ENCODE measurements around the gene CPSF3.
"Not testable (repeated sequence)": the region's sequence is repeated elsewhere in the genome, so short reads cannot be mapped to it uniquely, and the experiment has no call there.

CPSF3 gene

DNA sequence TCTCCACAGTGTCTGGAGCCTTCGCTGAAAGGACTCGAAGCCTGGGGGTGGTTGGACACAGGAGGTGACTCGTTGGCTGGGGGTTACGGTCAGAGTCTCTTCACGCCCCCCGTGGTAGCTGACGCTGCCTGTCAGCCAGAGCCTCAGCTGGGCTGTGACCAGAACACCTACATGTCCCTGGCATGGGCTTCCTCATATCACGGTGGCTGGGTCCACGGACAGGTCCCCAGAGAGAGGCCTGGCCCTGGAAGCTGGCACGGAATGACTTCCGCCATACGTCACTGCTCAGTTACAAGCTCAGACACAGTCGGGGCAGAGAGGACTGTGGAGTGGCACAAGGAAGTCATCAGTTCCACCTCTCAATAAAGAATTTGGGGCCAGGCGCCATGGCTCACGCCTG is 28.6 kb upstream of the CPSF3 start:
- DNase-seq (ENCODE audit: low read depth), result no peak

DNA sequence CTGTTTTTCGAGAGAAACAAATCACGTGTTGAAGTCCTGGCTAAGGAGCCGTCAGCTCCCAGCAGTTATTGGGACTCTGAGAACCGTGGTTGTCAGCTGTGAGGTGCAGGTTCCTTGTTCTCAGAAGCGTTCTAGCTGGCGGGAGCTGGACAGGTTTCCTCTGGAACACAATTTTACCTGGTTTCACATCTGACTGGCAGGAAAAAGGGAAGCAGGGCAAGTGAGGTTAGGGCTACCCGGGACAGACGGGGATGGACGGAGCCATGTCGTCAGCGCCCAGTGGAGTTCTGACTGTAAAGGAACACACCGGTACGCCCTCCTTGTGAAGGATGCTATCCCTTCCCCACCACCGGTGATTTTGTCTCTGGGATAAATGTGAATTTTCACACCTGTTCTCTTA is 26.3 kb upstream of the CPSF3 start:
- DNase-seq (ENCODE audit: low read depth), result no peak

DNA sequence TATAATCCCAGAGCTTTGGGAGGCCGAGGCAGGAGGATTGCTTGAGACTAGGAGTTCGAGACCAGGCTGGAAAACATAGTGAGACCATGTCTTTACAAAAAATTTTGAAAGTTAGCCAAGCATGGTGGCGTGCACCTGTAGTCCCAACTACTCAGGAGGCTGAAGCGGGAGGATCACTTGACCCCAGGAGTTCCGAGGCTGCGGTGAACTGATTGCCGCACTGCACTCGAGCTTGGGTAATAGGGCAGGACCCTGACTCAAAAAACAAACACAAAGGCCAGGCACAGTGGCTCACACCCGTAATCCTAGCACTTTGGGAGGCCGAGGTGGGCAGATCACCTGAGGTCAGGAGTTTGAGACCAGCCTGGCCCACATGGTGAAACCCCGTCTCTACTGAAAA is 25.2 kb upstream of the CPSF3 start:
- DNase-seq (ENCODE audit: low read depth), result not testable (repeated sequence)

GRCh38 chr2:9398881-9399780 is 24.3 kb upstream of the CPSF3 start:
- no peak for DNase-seq (ENCODE audit: low read depth)

GRCh38 chr2:9400268-9401058 is 23.0 kb upstream of the CPSF3 start:
- no peak for DNase-seq (ENCODE audit: low read depth)

- DNase-seq (ENCODE audit: low read depth), result no peak
Observed at GRCh38 chr2:9401059-9401547, 22.4 kb upstream of the CPSF3 start.

- DNase-seq (ENCODE audit: low read depth), result no peak
Observed at GRCh38 chr2:9401646-9402371, 21.6 kb upstream of the CPSF3 start.

DNA sequence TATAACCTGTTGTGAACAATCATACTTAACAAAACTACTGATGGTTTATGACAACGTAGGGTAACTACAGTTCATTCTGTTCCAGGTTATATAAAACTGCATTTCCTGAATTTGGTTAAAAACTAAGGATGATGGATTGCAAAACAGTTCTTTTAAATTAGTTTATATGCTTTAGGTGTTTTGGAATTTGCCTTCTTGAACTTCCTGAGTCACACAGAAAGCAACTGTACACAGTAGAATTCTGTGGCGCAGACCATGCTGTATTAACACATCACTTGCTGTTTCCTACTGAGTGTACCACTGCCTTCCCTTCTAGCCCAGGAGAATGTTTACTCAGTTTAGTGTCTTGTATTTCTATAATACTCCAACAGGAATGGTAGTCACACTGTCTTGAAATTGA is 19.5 kb upstream of the CPSF3 start:
- DNase-seq (ENCODE audit: low read depth), result no peak

- DNase-seq (ENCODE audit: low read depth), result no peak
Observed at GRCh38 chr2:9404451-9404850, 19.0 kb upstream of the CPSF3 start.

DNA sequence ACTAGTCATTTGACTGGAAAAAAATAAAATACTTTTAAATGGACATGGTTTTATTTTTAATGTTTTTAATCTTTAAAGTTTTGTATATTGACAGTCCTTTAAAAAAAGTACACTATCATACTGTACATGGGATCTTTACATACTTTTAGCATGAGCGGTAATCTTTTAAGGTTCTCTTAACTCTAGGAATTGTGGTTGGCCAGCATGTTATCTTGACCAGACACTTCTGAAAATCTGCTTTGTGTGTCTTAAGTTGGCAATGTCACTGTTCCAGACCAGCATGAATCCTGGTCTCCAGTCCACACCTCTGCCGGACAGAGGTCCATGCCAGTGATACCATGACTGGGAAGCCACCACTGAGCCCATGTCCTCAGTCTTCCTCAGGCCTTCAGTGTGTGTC is 17.8 kb upstream of the CPSF3 start:
- DNase-seq (ENCODE audit: low read depth), result no peak

DNA sequence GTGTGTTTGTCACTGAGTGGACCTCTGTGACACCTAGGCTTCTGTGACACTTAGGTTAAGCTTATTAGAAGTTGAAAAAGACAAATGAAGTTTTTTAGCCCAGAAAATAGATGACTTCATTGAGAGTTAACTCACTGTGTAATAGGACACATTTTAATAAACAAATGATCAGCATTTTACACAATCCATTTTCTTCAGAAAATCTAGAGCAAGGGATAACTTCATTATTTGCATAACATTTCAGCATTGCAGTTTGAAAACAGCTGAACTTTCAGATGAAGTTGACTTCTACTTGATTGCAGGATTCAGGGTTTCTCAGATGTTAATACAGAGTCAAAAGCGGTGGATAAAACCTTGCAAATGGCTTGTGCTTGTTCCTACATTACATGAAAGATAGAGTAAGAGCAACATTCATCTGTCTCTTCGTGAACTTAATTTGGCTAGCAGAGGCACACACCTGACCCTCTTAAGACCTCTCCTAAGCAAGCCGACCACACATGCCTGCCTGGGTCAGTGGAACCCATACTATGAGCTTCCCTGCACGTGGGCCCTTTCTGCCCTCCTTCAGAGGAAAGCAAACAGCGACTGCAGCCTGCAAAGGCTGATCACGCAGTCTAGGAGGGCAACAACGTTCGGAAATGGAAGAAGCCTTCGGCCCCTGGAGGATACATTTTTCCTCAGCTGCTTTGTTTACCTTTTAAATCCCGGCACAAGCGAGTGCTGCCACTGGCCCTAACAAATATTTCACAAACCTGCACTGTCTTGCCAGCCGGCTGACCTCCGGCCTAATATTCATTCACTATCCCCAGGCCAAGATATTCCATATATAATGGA is 16.7 kb upstream of the CPSF3 start:
- DNase-seq (ENCODE audit: low read depth), result no peak

GRCh38 chr2:9407363-9407811 is 16.1 kb upstream of the CPSF3 start:
- no peak for DNase-seq (ENCODE audit: low read depth)

- no peak for DNase-seq (ENCODE audit: low read depth)
Observed at GRCh38 chr2:9408641-9409151, 14.8 kb upstream of the CPSF3 start.

DNA sequence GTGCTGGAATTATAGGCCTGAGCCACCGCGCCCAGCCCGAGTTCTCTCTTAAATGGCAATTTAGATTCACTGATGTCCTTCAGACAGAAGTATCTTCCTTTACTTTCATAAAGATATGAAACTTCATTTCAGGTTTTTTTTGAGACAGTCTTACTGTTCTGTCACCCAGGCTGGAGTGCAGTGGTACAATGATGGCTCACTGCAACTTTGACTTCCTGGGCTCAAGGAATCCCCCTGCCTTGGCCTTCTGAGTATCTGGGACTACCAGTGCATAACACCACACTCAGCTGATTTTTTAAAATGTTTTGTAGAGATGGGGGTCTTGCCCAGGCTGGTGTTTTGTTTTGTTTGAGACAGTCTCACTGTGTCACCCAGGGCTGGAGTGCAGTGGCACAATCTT is 13.3 kb upstream of the CPSF3 start:
- no peak for DNase-seq (ENCODE audit: low read depth)

GRCh38 chr2:9412781-9413180 is 10.7 kb upstream of the CPSF3 start:
- no peak for DNase-seq (ENCODE audit: low read depth)

GRCh38 chr2:9415516-9416169 is 7.8 kb upstream of the CPSF3 start:
- DNase-seq (ENCODE audit: low read depth), result no peak

DNA sequence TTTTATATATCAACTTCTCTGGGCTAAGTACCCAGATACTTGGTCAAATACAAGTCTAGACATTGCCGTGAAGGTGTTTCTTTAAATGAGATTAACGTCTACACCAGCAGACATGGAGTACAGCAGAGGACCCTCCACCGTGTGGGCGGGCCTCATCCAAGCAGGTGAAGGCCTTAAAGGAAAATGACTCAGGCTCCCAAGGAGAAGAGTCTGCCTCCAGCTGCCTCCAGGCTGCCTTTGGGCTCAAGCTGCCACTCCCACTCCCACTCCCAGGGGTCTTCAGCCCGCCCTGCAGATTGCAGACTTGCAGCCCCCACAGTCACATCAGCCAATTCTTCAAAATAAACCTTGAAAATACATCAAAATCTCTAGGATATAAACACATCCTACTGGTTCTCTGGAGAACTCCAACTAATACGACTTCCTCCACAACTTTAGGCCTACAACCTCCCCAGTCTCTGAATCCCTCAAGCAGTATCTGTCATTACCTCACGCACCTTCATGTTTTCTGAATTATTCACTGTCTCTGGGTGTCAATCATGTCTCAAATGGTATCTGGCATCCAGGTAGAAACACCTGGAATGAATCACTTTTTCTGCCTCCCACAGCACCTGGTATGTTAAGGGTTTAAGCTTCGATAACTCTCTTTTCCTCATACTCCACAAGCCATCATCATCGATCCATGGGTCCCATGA is 7.0 kb upstream of the CPSF3 start:
- no peak for DNase-seq (ENCODE audit: low read depth)

DNA sequence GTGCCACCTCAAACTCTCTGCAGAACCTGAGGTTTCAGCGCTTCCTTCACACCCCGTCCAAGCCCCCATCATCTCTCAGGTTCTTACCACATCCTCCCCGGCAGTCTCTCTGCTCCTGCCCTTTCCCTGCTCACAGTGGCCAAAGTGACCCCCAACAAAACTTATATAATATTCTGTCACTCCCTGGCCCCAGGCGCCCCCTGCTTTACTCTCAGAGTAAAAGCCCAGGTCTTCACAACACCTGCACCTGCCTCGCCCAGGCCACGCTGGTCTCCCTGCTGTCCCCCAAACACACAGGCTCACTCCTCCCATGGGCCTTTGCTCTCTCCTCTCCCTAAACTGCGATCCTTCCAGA is 6.5 kb upstream of the CPSF3 start:
- no peak for DNase-seq (ENCODE audit: low read depth)

DNA sequence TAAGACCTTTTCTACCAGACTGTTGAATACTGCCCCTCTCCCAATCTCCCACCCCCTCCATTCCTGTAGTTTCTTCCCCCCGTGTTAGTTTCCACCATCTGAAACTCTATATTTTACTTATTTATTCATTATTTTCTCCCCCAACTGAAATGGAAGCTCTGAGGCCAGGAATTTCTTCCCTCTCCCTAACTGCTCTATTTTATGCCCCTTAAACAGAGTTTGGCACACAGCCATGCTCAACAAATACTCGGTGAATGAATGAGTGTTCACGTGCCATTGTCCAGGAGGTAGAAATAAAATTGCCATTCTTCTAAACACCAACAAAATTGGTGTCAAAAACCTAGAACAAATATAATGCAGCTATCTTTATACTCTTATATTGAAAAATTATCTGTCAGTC is 5.7 kb upstream of the CPSF3 start:
- DNase-seq (ENCODE audit: low read depth), result no peak

DNA sequence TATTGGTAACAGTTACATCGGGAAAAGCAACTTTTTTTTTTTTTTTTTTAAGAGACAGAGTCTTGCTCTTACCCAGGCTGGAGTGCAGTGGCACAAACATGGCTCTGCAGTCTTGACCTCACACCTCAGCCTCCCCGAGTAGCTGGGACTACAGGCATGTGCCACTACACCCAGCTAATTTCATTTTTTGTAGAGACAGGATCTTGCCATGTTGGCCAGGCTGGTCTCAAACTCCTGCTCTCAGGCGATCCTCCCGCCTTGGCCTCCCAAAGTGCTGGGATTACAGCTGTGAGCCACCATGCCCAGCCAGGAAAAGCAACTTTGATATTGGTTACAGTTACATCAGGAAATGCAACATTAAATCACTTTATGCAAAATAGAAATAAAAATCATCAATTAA is 4.7 kb upstream of the CPSF3 start:
- no peak for DNase-seq (ENCODE audit: low read depth)

All from T follicular helper cell (primary cell).